Heart left ventricle (tissue), 13 donors: ENCODE results near the gene BMPR1A.

ENCODE experiments used
- POLR2A ChIP-seq, 2 donors: fragments of 450-650 bp; IDR thresholded peaks; one replicate each; pipeline ENCODE4 v1.6.1; 2017; ENCODE audit warnings: antibody characterized with exemption in 2 of 2, mild to moderate bottlenecking in 2 of 2, moderate library complexity in 2 of 2
- TF ChIP-seq, protein P1 (sequence below), 12 donors: fragments of 200-600 bp; sonication (generic) in 4 of 12; IDR thresholded peaks; one replicate each; pipeline versions ENCODE4 v1.5.0 to v1.8.0; 2018 to 2022; ENCODE audit warnings: antibody characterized with exemption in 12 of 12, mild to moderate bottlenecking in 5 of 12
- donor health status: ischemic (EF 13 %, LVEDD 7.1; RV severe dilation, severe dysfunction).
- donor health status: DM: no; HTN: yes; CAD: no.
- donor health status: DM: no; HTN: no; CAD: no.
- donor health status: ischemic (EF 25% LVEDD 6.9; RV normal size, moderate dysfunction).
- donor health status: ischemic (EF 25% LVEDD 5.7; RV mildly dilated, moderate dysfunction).
- donor health status: ischemic (EF 35%, LVEDD 5.7; RV mildly dilated, moderate dysfunction).
- donor health status: nonischemic (EF 11% LVEDD 7.7; RV severe dilation, severe dysfunction).
- donor health status: DM: yes; HTN: yes; CAD: no.
- donor health status: PGD.
- donor health status: ischemic (EF 29% LVEDD 5.4; RV normal size, mild dysfunction).
- donor health status: nonischemic (EF 23%, LVEDD 6.1; RV moderate dilation, normal function).

DNA sequence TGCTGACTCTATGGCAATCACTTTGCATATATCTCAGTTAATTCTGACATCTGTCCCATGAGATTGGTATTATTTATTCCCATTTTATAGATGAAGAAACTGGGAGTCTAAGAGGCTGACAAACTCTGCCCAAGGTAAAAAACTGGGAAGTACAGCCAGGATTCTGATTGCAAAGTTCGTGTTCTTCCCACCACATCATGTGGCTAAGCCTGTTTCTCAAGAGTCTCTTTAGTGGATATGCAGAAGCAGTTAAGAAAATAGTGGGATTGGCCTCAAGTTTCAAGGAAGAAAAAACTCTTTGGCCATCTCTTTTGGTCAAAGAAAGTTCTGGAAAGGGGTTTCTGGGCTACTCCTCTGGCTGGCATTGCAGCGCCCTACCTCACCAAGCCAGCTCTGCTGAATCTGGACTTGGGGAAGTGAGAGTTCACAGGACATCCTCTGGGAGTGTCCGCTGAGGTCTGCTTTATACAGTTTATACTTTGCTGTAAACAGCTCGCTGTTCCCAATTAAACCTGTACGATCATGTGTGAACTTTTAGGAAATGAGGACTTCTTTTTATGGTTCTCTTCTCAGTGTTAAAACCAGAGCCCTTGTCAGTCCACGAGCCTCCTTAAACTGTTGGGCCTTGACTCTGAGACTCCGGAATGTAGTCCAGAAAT, 12.2 kb upstream of the BMPR1A start:
- TF ChIP-seq, protein P1, sequence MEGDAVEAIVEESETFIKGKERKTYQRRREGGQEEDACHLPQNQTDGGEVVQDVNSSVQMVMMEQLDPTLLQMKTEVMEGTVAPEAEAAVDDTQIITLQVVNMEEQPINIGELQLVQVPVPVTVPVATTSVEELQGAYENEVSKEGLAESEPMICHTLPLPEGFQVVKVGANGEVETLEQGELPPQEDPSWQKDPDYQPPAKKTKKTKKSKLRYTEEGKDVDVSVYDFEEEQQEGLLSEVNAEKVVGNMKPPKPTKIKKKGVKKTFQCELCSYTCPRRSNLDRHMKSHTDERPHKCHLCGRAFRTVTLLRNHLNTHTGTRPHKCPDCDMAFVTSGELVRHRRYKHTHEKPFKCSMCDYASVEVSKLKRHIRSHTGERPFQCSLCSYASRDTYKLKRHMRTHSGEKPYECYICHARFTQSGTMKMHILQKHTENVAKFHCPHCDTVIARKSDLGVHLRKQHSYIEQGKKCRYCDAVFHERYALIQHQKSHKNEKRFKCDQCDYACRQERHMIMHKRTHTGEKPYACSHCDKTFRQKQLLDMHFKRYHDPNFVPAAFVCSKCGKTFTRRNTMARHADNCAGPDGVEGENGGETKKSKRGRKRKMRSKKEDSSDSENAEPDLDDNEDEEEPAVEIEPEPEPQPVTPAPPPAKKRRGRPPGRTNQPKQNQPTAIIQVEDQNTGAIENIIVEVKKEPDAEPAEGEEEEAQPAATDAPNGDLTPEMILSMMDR (IDR thresholded peaks at IDR 0.05) = no peak
- TF ChIP-seq POLR2A (IDR thresholded peaks at IDR 0.05) = no peak
